Measurements from ENCODE around the gene PPM1F. TPM values are rescaled to one million over a fixed set of nuclear protein-coding genes. Genes with fewer than 3 reads are reported as not detected.
A peak's percentile ranks its signal among the peaks of the same experiment; 100 is the strongest.
"Not testable (repeated sequence)": the region's sequence is repeated elsewhere in the genome, so short reads cannot be mapped to it uniquely, and the experiment has no call there.

PPM1F gene
- total RNA-seq, 1 experiment from 2014 or later: 20.9 TPM

- no peak for DNase-seq (ENCODE audit: low read depth)
Measured at GRCh38 chr22:21896951-21897513, 55.6 kb downstream of the PPM1F start.

- not testable (repeated sequence) for DNase-seq (ENCODE audit: low read depth)
Measured at GRCh38 chr22:21896275-21896674, 56.4 kb downstream of the PPM1F start.

GRCh38 chr22:21894799-21895198 lies 57.8 kb downstream of the PPM1F start:
- DNase-seq (ENCODE audit: low read depth): no peak

GRCh38 chr22:21889251-21889990 lies 63.2 kb downstream of the PPM1F start:
- DNase-seq (ENCODE audit: low read depth): no peak

GRCh38 chr22:21887841-21888240 lies 64.8 kb downstream of the PPM1F start:
- DNase-seq (ENCODE audit: low read depth): no peak

- not testable (repeated sequence) for DNase-seq (ENCODE audit: low read depth)
Measured at GRCh38 chr22:21883930-21884329, 68.7 kb downstream of the PPM1F start.

- not testable (repeated sequence) for DNase-seq (ENCODE audit: low read depth)
Measured at GRCh38 chr22:21882754-21883333, 69.8 kb downstream of the PPM1F start.

- DNase-seq (ENCODE audit: low read depth): no peak
Measured at GRCh38 chr22:21881841-21882753, 70.6 kb downstream of the PPM1F start.

- DNase-seq (ENCODE audit: low read depth): peak; percentile 36
Measured at GRCh38 chr22:21876486-21877176, 76.0 kb downstream of the PPM1F start.

- DNase-seq (ENCODE audit: low read depth): not testable (repeated sequence)
Measured at GRCh38 chr22:21874953-21875352, 77.7 kb downstream of the PPM1F start.

- DNase-seq (ENCODE audit: low read depth): no peak
Measured at GRCh38 chr22:21873619-21874018, 79.0 kb downstream of the PPM1F start.

- not testable (repeated sequence) for DNase-seq (ENCODE audit: low read depth)
Measured at GRCh38 chr22:21872741-21873140, 79.9 kb downstream of the PPM1F start.

Other genes starting within 250 kb of the PPM1F start
- gene YPEL1, start 217.1 kb downstream of the PPM1F start, total RNA-seq (2014; rRNA removed; shearing (Covaris generic)): 1.2 and 2.4 TPM in 2 replicates
- gene MAPK1, start 85.2 kb downstream of the PPM1F start, total RNA-seq (2014; rRNA removed; shearing (Covaris generic)): 30.5 and 49.9 TPM in 2 replicates
- 11.5 and 17.6 TPM in 2 replicates for gene TOP3B, start 29.9 kb upstream of the PPM1F start, total RNA-seq (2014; rRNA removed; shearing (Covaris generic))

Data from M059J (cell line).